ENCODE results near the gene RPL39. TPM values are rescaled to one million over a fixed set of nuclear protein-coding genes. Genes with fewer than 3 reads are reported as not detected.

Gene RPL39
- polyA plus RNA-seq, 2 of the 4 experiments (the other 2 are of a cell fraction) = 3,499 to 4,942 TPM

DNA sequence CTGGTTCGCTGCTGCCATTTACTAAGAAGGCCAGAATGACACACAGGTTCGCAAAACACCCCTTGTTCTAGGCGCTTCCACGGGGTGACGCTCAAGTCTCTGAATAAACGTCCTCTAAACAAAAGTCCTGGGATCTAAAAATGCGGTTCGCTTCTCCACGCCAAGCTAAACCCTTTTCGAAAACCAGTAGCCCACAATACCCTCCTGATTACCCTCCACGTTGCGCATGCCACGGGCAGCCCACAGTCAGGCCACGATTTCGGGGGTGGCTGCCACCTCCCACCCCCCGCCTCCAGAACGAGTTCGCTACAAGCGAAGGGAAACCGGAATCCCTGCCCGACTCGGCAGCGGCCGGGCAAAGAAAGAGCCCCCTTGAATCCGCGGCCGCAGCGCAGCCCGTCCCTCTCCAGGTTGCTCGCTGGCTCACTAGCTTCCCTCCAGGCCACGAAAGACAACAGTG is 423 bp downstream of the RPL39 start:
- CTCF ChIA-PET = interaction anchor here (1.2 to 1.7 kb wide), 2 partner anchors 18 to 279 kb away, joined by 3 to 6 read pairs; no protein-coding TSS in a partner anchor
- Histone ChIP-seq H3K4me2 (peak overlapping the region; percentile 93), H3K27ac (peak overlapping the region; percentile 87 to 94), H3K4me1 (peaks cover 30% of the 10 kb centered on the region), H3K4me3 (peak overlapping the region; percentile 91), H3K9me3 (no peaks in the 10 kb centered on the region)
- FAIRE-seq = peak; percentile 49
- WGBS (ENCODE audit: missing lambda C conversion rate) = 1% methylated on average over 25 of the region's 31 CpGs
- POLR2A ChIA-PET = interaction anchor here (0.6 to 2.5 kb wide), 27 partner anchors 9 to 323 kb away, joined by 3 to 40 read pairs (median 4); partner anchors contain the start of genes NDUFA1, NKAP, NKRF and RNF113A
- TF ChIP-seq POLR2A (IDR thresholded peaks at IDR 0.05; ENCODE audit: low read length) = no peak
- TF ChIP-seq KDM5A (IDR thresholded peaks at IDR 0.05) = 0 out of 2 replicates have a peak, but pooled peaks have one; percentile 21
- ATAC-seq = peak; percentile 53 to 54
- peak in 1 of 2 experiments; percentile 45 for DNase-seq (ENCODE audit: low read depth in 1 of 2, low spot score in 1 of 2)

DNA sequence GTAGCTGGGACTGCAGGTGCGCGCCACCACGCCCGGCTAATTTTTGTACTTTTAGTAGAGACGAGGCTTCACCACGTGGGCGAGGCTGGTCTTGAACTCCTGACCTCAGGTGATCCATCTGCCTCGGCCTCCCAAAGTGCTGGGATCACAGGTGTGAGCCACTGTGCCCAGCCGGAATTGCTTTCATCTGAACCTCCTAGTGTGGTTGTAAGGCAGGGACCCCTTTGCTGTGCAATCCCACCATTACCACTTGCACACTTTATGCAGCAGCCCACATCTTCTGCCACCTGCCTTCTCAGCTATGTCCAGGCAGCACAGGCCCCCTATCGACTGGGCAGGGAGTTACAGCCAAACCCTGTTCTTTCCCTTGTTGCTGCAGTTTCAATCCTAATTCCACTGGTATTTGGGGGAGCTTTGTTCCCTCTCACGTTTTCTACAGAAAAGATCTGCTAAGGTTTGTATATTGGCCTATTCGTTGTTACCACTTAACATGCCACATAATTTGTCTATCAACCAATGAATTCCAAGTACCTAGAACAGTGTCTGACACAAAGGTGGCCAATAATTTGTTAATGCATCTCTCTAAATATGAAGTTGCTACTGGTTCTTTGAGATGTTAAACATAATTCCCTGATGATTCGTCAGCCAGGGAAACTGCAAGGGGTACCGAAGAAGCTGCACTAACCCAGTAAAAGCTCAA is 6.5 kb downstream of the RPL39 start:
- 69% methylated on average over 14 of the region's 14 CpGs for WGBS (ENCODE audit: missing lambda C conversion rate)
- Histone ChIP-seq H3K4me2 (no peak overlapping the region), H3K4me3 (no peak overlapping the region), H3K4me1 (peaks cover 33% of the 10 kb centered on the region), H3K9me3 (no peaks in the 10 kb centered on the region), H3K27ac (no peak overlapping the region)
- no peak for TF ChIP-seq RFX5 (IDR thresholded peaks at IDR 0.05)
- no peak for TF ChIP-seq CBX2 (IDR thresholded peaks at IDR 0.05; ENCODE audit: borderline replicate concordance, low read depth)
- peak; percentile 91 for TF ChIP-seq HOXA7 (CRISPR knock-in tag; IDR thresholded peaks at IDR 0.05)
- TF ChIP-seq, protein P1, sequence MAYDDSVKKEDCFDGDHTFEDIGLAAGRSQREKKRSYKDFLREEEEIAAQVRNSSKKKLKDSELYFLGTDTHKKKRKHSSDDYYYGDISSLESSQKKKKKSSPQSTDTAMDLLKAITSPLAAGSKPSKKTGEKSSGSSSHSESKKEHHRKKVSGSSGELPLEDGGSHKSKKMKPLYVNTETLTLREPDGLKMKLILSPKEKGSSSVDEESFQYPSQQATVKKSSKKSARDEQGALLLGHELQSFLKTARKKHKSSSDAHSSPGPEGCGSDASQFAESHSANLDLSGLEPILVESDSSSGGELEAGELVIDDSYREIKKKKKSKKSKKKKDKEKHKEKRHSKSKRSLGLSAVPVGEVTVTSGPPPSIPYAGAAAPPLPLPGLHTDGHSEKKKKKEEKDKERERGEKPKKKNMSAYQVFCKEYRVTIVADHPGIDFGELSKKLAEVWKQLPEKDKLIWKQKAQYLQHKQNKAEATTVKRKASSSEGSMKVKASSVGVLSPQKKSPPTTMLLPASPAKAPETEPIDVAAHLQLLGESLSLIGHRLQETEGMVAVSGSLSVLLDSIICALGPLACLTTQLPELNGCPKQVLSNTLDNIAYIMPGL (CRISPR knock-in tag; IDR thresholded peaks at IDR 0.05; ENCODE audit: borderline replicate concordance) = 0 out of 2 replicates have a peak, but pooled peaks have one; percentile 17
- peak; percentile 76; the same call in 1 of the 2 replicates for TF ChIP-seq TFCP2L1 (CRISPR knock-in tag; IDR thresholded peaks at IDR 0.05)
- 0 out of 5 replicates have a peak, but pooled peaks of 1 of the 2 experiments have one; percentile 4 for TF ChIP-seq RAD21 (conservative IDR thresholded peaks at IDR 0.05 in 1 of 2, IDR thresholded peaks at IDR 0.05 in 1 of 2)
- TF ChIP-seq, protein P2, sequence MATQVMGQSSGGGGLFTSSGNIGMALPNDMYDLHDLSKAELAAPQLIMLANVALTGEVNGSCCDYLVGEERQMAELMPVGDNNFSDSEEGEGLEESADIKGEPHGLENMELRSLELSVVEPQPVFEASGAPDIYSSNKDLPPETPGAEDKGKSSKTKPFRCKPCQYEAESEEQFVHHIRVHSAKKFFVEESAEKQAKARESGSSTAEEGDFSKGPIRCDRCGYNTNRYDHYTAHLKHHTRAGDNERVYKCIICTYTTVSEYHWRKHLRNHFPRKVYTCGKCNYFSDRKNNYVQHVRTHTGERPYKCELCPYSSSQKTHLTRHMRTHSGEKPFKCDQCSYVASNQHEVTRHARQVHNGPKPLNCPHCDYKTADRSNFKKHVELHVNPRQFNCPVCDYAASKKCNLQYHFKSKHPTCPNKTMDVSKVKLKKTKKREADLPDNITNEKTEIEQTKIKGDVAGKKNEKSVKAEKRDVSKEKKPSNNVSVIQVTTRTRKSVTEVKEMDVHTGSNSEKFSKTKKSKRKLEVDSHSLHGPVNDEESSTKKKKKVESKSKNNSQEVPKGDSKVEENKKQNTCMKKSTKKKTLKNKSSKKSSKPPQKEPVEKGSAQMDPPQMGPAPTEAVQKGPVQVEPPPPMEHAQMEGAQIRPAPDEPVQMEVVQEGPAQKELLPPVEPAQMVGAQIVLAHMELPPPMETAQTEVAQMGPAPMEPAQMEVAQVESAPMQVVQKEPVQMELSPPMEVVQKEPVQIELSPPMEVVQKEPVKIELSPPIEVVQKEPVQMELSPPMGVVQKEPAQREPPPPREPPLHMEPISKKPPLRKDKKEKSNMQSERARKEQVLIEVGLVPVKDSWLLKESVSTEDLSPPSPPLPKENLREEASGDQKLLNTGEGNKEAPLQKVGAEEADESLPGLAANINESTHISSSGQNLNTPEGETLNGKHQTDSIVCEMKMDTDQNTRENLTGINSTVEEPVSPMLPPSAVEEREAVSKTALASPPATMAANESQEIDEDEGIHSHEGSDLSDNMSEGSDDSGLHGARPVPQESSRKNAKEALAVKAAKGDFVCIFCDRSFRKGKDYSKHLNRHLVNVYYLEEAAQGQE (IDR thresholded peaks at IDR 0.05) = 0 out of 2 replicates have a peak, but pooled peaks have one; percentile 11
- peak; percentile 79 for TF ChIP-seq POLR2AphosphoS2 (conservative IDR thresholded peaks at IDR 0.05; ENCODE audit: low read length)
- TF ChIP-seq, protein P3, sequence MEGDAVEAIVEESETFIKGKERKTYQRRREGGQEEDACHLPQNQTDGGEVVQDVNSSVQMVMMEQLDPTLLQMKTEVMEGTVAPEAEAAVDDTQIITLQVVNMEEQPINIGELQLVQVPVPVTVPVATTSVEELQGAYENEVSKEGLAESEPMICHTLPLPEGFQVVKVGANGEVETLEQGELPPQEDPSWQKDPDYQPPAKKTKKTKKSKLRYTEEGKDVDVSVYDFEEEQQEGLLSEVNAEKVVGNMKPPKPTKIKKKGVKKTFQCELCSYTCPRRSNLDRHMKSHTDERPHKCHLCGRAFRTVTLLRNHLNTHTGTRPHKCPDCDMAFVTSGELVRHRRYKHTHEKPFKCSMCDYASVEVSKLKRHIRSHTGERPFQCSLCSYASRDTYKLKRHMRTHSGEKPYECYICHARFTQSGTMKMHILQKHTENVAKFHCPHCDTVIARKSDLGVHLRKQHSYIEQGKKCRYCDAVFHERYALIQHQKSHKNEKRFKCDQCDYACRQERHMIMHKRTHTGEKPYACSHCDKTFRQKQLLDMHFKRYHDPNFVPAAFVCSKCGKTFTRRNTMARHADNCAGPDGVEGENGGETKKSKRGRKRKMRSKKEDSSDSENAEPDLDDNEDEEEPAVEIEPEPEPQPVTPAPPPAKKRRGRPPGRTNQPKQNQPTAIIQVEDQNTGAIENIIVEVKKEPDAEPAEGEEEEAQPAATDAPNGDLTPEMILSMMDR (IDR thresholded peaks at IDR 0.05) = peak; percentile 32
- TF ChIP-seq JUN (IDR thresholded peaks at IDR 0.05) = 0 out of 5 replicates have a peak, but pooled peaks of 1 of the 2 experiments have one; percentile 27
- peak; percentile 26 to 51 for DNase-seq (ENCODE audit: low read depth in 1 of 2, low spot score in 1 of 2)
- CTCF ChIA-PET = interaction anchor here (0.7 to 1.9 kb wide), 5 partner anchors 9 to 296 kb away, joined by 3 to 7 read pairs (median 5); no protein-coding TSS in a partner anchor
- ATAC-seq = peak; percentile 67 to 73; a peak in 5 of 6 replicates
- POLR2A ChIA-PET = interaction anchor here (1.0 kb wide), 1 partner anchor 68 kb away, joined by 3 read pairs; no protein-coding TSS in a partner anchor
- peak; percentile 73 for FAIRE-seq

Data from A549 (cell line).